HG03565 (cell line): Measurements from ENCODE around the gene BICD2.
A peak's percentile ranks its signal among the peaks of the same experiment; 100 is the strongest.

Experiments used
- ATAC-seq: cut with Tn5 transposase; IDR thresholded peaks from one replicate; pipeline ENCODE4 v1.9.1; 2021; ENCODE audit warnings: mild to moderate bottlenecking, moderate library complexity; ENCODE audit not compliant: unreplicated experiment

BICD2 gene

DNA sequence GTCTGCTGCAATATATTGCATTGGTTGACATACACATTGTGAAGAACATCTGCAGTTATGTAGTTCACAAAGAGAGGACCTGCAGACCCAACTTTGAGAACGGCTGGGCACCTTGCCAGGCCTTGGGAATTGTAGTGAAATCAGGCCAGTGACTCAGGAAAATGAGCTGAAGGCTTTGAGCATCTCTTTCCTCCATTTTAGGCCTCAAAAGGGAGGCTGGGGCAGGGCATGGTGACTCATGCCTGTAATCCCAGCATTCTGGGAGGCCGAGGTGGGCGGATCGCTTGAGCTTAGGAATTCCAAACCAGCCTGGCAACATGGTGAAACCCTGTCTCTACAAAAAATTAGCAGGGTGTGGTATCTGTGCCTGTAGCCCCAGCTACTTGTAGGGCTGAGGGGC lies 93.3 kb downstream of the BICD2 start:
- ATAC-seq = no peak

DNA sequence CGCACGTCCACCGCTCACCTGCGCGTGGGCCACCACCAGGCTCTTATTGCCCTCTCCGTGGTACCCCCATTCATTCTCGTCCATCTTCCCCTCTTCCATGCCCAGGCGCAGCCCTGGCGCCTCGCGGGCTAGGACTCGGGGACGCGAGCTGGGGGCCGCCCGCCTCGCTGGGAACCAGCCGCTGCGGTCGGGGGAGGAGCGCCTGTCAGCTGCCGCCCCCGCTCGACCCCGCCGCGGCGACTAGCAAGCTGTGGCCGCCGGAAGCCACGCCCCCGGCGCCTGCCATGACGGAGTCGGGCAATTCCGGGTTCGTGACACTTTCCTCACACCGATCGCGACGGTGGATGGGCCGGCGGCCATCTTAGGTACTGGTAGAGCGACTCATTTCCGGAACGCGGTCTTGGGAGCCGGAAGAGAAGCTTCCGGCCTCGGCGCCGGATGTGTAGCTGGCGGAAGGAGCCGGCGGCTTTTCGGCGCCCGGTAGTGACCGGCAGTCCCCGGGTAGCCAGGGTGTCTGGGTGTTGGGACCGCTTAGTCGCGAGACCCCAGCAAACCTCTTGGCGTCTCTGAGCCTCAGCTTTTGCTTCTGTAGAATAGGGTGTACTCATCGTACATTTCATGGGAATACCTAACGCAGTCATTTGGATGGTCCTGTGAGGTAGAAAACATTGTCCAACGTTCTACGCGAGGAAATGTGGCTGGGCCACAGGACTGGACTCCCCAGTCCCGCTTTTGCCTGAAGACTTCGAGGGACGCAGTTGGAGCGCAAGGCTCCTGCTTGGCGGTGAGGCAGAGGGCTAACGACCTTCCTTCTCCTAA lies 94.5 kb downstream of the BICD2 start, which contains the start of gene IPPK:
TSS of gene IPPK (minus strand) at position 242 of the 819 bp plus-strand sequence. CDS start at position 99, 143 bp downstream.
- ATAC-seq = peak; percentile 95

DNA sequence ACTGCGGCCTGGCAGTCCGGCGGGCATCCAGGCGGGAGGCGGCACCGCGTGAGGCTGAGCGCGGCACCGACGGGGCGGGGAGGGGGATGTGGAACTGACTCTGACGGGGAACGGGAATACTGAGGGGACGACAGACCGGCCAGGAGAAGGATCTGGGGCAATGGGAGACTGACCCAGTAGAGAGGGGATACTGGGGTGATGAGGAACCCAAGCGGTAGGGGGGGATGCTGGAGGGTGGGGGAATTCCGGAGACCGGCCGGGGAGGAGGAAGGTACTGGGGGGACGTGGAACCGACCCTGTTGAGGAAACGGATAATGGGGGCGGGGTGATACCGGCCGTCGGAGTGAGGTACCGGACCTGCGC lies 95.1 kb downstream of the BICD2 start:
- no peak for ATAC-seq

DNA sequence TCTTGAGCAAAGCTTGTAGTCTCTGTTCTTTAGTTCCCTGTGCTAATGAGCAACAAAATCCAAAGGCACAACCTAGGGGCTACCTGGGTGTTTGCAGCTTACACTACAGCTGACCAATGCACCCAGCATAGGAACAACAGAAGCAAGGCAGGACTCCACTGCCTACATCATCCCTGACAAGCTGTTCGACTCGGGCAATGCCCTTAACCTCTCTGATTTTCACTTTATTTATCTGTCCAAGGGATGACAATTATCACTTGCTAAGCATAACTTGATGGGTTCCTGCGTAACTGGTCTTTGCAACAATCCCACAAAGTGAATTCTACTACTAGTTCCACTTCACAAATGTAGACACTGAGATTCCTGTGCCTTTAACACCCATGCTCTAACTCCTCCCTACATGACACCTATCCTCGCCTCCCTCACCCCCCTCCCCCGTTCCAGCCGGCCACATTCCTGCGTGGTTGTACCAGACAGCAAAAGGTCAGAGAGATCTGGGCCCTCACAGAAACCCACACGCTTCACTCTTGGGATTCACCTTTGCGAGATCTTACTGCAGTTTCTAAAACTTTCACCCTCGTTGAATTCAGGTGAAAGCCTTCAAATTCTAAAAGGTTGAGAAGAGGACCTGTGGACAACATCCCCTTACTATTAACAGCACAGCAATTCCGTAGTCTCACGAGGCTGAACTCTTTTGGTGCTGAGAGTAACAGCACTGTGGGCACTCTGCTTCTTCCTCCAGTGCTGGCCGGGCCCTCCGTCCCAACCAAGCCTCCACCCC lies 95.7 kb downstream of the BICD2 start:
- ATAC-seq = no peak

DNA sequence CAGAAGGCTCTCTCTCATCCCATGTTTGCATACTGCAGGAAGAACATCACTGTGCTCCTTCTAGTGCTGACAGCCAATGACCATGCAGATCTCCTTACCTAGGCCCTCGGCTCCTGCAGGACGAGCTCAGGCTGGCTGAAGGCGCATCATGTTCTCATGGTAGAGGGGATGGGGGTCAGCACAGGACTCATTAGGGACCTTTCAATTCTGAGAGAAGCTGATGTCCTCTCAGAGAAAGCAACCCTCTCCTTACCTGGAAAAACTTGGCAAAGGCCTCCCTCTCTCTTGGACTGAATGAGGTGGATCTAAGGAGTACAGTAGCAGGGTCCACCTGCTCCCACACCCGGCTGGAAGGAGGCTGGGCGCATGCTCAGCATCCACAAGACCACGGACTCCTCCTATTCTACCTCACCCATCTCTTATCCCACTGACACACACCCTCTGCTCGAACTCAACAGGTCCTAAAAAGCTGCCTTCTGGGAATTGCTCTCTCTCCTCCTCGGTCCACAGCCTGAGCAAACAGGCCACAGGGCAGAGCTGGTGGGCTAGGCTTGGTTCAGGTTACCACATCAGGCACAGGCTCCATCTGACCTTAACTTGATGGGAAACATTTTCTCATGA lies 97.6 kb downstream of the BICD2 start:
- no peak for ATAC-seq

DNA sequence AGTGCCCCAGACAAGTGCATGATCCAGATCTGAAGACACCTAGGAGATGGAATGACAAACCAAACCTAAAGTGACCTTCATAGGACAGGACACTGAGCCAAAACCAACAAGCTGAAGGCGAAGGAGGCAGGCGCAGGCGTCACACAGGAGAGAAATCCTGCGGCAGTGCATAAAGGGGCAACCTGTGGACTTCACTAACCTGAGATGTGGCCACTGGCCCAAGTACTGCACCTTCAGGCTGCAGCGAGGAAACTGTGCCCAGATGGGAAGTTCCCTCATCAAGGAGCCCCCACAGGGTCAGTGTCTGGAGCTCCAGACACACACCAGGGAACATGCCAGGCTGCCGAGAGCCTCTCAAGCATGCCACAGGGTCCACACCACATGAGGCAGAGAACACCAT lies 98.4 kb downstream of the BICD2 start:
- ATAC-seq = no peak

DNA sequence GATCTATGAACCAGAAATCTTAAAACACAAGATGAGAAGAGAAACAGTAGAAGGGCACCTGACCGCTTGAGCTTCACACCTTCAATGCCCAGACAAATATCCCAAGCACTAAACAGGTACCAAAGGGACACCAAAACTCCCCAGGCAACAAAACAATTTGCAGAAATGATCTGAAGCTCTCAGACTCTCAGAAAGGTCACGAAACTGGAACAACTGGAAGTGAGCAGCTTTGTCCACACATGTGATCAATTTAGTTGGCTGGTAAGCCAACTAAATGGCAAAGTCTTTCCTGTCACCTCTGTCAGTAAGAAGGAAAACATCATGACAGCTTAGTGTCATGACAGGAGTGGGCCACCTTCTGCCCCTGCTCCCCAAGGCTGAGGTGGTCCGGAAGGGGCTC lies 98.8 kb downstream of the BICD2 start:
- ATAC-seq = no peak

DNA sequence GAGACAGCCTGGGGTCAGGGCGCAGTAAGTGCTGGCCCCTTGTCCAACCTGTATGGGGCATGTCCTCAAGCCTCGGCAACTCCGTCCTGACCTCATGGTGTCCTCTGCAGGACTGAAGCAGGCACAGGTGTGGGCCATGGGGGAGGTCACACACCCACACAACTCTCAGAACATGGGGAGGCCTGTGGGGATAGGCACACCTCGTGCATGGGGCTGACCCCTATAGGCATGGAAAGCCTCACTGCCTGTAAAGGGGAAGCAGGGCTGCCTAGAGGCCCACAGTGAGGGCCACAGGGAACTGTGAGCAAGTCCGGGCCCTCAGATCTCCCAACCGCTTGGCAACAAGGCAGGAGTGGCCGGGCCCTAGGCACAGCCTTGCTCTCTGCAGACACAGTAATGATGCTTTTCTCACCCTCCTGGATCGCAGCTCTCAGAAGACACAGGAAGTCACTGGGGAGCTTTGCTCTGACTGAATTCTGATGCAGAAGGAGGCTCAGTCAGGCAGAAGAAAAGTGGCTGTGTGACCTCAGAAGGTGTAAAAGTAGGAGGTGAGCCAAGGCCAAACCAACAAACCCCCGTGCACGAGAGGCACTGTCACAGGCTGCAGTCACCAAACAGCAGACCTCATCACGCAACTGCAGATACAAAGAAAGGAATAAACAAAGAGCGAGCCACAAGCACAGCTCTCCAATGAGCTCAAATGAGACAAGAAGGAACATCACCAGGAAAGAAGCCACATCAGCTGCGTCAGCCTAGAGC lies 100.1 kb downstream of the BICD2 start:
- no peak for ATAC-seq

DNA sequence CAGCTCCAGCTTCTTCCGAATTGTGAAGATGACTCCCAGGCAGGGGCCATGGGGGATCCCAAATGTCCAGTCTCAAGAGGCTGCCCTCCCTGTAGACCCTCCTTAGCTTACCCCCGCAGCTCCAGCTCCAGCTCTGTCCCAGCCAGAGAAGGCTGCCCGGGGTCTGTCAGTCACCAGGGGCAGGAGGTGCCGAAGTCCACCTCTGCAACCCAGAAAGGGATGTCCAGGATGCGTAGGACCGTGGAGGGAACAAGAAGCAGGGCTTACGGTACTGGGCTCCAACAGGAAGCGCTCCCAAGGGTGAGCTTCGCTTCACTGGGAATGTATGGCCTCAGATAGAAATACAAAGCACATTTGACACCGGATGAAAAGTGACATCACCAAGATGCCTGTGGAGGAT lies 100.7 kb downstream of the BICD2 start:
- no peak for ATAC-seq

DNA sequence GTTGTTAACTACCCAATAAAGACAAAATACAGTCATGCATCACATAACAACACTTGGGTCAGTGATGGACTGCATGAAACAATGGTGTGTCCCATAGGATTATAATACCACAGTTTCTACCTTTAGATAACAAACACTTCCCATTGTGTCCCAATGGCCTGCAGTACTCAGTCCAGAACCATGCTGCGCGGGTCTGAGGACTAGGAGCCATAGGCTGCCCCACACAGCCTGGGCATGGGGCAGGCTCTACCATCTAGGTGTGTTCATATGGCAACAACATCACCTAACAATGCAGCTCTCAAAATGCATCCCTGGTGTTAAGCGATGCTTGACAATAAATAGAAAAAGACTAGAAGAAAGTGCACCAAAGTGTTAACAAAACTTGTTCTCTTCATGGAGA lies 101.5 kb downstream of the BICD2 start:
- ATAC-seq = no peak

DNA sequence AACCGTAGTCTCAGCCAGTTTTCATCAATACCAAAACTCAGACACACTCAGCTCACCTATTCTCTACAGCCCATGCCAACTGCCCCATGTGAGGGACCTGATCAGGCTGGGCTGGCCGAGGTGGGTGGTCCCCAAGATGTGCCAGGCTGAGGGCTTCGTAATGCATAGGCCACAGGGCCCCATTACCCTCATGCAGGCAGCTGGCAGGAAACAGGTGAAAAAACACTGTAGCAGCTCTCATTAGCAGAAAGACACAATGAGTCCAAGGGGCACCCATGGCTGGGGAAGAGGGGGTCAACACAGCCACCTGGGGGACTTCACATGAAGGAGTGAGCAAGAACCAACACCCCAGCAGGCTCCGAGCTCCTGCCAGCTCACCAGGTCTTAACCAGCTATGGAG lies 102.9 kb downstream of the BICD2 start:
- no peak for ATAC-seq
